Measurements from ENCODE around the gene GPX4.

The GPX4 gene

DNA sequence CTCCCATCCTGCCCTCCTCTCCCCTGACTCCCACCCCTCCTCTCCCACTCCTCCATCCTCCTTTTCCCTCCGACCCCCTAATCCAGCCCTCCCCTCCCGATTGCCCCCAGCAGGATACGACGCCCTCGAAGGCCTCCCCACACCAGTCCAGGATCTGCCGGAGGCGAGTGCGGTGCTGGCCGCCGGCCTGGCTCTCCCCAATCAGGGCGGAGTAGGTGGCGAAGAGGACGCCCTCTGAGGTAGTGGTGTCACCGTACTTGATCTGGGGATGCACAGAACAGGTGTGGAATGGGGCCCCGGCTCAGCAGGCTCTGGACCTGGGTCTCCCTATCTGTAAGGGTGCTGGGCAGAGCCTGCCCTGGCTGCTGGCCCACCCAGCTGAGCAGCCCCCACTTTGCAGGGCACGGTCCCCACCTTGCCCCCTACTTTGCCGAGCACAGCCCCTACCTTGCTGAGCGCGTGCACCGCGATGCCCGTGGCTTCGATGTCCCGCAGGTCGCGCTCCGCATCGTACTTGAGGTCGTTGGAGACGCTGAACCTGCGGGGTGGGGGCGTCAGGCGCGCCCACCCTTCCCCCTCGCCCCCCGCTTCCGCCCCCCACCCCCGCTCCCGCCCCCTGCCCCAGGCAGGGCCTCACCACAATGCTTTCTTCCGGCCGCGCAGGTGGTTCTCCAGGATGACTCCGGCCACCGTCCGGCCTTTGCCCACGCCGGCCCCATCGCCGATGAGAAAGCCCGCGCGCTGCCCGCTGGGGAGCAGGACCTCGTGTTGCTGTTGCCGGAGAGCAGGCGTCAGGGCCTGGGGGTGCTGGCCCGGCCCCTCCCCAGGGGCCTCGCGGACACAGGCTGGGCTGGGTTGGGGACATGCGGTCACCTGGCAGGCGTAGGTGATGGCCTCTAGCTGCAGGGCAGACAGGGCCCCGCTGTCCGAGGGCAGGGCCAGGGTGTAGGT is 18.5 kb downstream of the GPX4 start:
- H3K4me3 ChIP-seq (ENCODE audit: low read depth, low read length): no peak overlapping the region
- no peak for DNase-seq (ENCODE audit: low read depth)
- TF ChIP-seq, protein P1, sequence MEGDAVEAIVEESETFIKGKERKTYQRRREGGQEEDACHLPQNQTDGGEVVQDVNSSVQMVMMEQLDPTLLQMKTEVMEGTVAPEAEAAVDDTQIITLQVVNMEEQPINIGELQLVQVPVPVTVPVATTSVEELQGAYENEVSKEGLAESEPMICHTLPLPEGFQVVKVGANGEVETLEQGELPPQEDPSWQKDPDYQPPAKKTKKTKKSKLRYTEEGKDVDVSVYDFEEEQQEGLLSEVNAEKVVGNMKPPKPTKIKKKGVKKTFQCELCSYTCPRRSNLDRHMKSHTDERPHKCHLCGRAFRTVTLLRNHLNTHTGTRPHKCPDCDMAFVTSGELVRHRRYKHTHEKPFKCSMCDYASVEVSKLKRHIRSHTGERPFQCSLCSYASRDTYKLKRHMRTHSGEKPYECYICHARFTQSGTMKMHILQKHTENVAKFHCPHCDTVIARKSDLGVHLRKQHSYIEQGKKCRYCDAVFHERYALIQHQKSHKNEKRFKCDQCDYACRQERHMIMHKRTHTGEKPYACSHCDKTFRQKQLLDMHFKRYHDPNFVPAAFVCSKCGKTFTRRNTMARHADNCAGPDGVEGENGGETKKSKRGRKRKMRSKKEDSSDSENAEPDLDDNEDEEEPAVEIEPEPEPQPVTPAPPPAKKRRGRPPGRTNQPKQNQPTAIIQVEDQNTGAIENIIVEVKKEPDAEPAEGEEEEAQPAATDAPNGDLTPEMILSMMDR (IDR thresholded peaks at IDR 0.05; ENCODE audit: low read depth, low read length, missing control alignments): no peak

DNA sequence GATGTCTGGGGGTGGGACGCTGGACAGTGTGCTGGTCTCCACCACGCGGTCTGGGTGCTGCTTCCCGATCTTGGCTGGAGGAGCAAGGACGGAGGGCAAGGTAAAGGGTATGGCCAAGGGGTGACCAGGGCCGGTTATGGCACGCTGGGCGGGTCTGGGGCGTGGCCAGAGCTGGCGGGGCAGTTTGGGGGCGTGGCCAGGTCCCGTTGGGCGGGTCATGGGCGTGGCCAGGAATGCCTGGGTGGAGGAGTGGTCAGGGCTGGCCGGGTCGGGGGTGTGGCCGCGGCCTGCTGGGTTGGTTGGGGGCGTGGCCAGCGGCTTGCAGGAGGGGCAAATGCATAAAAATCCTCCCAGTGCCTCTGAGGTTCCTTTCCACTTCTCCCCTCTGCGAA is 19.2 kb downstream of the GPX4 start:
- DNase-seq (ENCODE audit: low read depth): no peak
- H3K4me3 ChIP-seq (ENCODE audit: low read depth, low read length): no peak overlapping the region
- TF ChIP-seq, protein P1 (IDR thresholded peaks at IDR 0.05; ENCODE audit: low read depth, low read length, missing control alignments): no peak

DNA sequence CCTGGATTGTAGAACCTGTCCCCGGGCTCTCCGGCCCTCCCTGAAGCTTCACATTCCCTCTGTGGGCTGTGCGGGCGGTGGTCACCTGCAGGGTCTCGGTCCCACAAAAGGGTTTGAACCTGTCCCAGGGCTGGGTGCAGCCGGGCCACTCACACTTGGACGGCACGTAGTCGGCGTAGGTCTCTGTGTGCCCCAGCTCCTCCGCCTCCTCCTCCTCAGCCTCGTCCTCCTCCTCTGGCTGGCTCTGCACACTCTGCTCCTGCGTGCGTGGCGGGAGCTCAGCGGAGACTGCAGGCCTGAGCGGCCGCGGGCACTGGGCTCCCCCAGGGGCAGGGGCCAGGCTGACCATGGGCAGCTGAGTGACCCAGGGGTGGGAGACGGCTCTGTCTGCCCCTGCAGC is 19.6 kb downstream of the GPX4 start:
- TF ChIP-seq, protein P1 (IDR thresholded peaks at IDR 0.05; ENCODE audit: low read depth, low read length, missing control alignments): no peak
- no peak for DNase-seq (ENCODE audit: low read depth)
- no peak overlapping the region for H3K4me3 ChIP-seq (ENCODE audit: low read depth, low read length)

DNA sequence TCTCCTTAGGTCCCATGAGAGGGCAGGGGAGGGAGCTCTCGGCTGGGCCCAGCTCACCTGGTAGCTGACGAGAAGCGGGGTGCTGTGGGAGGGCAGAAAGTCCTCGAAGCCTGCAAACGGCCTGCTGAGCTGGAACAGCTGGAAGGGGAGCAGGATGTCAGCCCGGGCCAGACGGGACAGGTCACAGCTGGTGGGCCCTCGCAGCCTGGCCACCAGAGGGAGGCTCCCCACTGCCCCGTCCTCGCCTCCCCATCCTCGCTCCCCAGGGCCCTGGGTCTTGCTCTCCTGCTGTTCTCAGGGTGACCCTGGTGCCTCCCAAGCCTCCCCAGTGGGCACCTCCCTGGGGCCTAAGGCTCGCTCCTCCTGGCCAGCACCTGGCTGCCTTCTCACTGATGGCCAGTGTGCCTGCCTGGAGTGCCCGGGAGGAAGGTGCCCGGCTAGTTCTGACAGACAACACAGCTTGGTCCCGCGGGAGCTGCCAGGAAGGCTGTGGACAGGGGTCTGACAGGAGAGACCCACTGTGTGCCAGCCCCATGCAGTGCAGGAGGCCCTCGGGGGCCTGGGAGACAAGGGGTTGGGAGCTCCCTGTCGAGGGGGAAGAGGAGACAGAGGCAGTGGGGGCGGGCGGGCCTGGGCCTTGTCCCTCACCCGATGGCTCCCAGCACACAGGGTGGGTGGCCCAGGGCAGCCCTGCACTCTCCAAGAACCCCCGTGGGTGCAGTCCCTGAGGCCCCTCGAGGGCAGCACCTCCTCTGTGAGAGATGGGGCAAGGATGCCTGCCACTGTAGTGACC is 20.3 kb downstream of the GPX4 start:
- no peak overlapping the region for H3K4me3 ChIP-seq (ENCODE audit: low read depth, low read length)
- no peak for DNase-seq (ENCODE audit: low read depth)
- TF ChIP-seq, protein P1 (IDR thresholded peaks at IDR 0.05; ENCODE audit: low read depth, low read length, missing control alignments): no peak

DNA sequence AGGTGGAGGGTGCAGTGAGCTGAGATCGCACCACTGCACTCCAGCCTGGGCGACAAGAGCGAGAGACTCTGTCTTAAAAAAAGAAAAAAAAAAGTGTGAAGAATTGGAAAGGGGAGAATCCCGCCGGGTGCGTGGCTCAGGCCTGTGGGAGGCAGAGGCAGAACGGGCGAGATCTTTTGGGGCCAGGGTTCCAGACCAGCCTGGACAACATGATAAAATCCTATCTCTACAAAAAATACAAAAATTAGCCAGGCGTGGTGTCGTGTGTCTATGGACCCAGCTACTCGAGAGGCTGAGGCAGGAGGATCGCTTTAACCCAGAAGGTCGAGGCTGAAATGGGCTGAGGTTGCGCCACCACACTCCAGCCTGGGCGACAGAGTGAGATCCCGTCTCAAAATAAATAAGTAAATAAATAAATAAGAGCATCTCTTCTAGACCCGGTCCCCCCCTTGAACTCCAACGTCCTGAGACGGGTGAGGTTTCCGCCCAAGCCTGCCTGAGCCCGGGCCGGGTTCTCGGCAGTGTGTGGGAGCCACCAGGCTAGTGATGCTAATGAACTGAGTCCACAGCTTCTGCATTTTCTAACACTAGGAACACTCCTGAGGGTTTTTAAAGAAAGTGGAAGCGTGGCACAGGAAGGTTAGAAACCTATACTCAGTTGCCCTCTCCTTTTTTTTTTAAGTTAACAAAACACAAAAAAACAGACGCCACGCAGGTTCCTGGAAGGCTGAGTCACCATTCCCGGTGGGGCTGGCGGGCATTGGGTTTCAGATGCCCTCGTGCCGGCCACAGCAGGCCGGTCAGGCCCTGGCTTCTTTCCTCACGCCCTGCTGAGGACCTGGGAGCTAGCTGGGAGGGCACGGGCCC is 22.0 kb downstream of the GPX4 start:
- TF ChIP-seq, protein P1 (IDR thresholded peaks at IDR 0.05; ENCODE audit: low read depth, low read length, missing control alignments): no peak
- no peak for DNase-seq (ENCODE audit: low read depth)
- H3K4me3 ChIP-seq (ENCODE audit: low read depth, low read length): no peak overlapping the region

DNA sequence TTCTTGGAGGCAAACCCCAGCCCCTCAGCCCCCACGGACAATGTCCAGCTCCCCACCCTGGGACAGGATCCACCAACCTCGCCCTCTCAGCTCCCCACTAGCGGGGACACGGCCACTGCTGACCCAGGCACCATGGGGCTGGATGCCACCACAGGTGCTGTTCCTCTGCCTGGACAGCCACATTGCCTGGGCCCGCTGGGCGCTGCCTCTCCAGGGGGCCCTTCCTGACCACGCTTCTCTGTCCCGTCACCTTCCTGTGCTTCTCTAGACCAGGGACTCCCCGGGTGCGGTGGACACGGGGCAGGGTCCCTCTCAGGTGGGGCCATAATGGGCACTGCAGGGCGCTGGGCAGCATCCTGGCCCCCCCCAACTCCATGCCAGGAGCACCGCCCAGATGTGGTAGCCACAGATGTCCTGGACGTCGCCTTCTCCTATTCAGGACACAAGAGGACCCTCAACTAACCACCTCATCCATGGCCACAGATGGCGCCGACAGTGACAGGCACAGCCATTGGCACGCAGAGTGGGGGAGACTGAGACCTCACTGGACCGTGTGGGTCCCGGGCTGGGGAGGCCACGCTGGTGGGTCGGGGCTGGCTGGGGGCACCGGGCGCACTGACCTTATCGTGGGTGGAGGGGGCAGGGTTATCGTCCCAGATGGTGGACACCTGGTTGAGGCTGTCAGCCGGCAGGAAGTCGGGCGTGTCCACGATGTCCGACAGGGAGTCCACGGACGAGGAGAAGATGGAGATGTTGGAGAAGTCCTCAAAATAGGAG is 23.4 kb downstream of the GPX4 start:
- TF ChIP-seq, protein P1 (IDR thresholded peaks at IDR 0.05; ENCODE audit: low read depth, low read length, missing control alignments): no peak
- no peak overlapping the region for H3K4me3 ChIP-seq (ENCODE audit: low read depth, low read length)
- no peak for DNase-seq (ENCODE audit: low read depth)
